Caki2 (cell line): ENCODE measurements around the gene DOCK2. TPM values are rescaled to one million over a fixed set of nuclear protein-coding genes. Genes with fewer than 3 reads are reported as not detected.

Experiments used
- DNase-seq: peaks from one replicate; pipeline ENCODE4 v3.0.0-alpha.2; 2015; ENCODE audit warnings: low read depth
- in situ Hi-C: cut with HindIII; loops from 2 replicates; pipeline ENCODE4 v1.10.0; 2016; ENCODE audit warnings: low sequenced_read_pairs, low pct_unique_long_range_greater_than_20kb, mixed read lengths
- total RNA-seq: library from RNA; depleted of rRNA; stranded (reverse); fragments of >200 nt; shearing (Covaris generic); gene quantifications from 2 replicates; pipeline ENCODE4 v1.2.3, GENCODE V29; 2014; ENCODE audit warnings: low replicate concordance

DOCK2 gene
- total RNA-seq, 1 experiment from 2014 or later: 40.4 TPM

DNA sequence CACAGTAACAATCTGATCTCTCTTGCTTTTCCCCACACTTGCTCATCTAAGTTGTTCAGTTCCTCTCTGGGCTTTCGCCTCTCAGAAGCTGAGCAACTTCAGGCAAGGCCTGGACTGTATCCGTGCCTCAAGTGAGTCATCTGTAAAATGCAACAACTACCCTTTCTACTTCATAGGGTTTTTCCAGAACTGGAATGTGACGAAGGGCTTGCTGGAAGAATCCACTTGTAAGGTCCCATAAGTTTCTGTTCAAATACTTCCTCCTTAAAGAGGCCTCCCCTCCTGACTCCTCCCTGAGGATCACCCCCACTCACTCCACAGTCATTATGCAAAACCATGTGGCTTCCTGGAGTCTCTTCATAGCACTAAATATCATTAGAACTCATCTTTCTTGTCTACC lies 360.7 kb downstream of the DOCK2 start:
- in situ Hi-C loops: no loop called here
- DNase-seq: no peak

DNA sequence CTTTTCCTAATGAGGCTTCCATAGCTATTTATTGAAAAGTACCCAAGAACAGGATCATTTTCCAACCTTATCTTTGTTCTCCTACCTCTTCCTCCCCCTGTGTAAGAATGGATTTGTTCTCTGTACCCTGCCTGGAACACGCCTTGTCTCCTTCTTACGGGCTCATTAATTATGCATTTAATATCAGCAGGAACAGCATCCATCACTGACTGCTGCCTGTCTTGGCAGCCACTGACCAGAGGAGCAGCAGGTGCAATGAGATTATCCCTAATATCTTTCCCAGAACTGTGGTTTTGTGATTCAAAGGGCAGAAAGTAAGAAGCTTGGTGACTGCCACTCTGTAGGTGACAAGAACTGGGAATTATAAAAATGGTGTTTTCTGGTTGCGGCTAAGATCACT lies 362.5 kb downstream of the DOCK2 start:
- in situ Hi-C loops: no loop called here
- no peak for DNase-seq

DNA sequence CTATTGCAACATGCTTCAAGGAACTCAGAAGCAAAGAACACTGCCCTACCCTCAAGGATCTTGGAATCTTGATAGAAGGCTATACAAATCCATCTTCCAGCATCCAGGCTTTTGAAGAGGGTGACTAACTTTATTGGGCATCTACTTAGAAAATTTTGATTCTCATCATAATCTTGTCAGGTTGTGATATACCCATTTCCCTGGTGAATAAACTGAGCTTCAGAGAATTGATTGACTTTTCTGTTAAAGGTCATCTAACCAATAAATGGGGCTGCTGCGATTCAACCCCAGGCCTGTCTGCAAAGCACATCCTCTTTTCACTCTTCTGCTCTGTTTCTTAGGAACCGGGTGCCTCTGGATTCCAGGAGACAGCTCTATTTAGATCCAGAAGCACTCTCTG lies 363.1 kb downstream of the DOCK2 start:
- in situ Hi-C loops: no loop called here

DNA sequence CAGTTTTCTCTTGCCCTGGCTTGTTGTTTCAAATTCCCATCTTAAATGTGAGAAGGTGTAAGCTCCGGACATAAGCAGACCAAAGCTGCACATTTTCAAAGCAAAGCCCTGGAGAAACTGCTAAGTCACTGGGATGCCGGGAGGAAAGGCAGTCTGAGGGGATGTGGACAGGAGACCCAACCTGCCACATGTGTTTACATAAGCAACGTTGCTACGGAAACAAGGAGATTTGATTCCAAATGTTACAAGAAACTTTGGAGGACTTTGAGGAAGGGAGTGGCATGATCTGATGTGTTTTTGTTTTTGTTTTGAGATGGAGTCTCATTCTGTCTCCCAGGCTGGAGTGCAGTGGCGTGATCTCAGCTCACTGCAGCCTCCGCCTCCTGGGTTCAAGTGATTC lies 368.9 kb downstream of the DOCK2 start:
- in situ Hi-C loops: no loop called here
- DNase-seq: no peak

More for the DNA sequence above, 363.1 kb downstream of the DOCK2 start:
- DNase-seq: no peak

DNA sequence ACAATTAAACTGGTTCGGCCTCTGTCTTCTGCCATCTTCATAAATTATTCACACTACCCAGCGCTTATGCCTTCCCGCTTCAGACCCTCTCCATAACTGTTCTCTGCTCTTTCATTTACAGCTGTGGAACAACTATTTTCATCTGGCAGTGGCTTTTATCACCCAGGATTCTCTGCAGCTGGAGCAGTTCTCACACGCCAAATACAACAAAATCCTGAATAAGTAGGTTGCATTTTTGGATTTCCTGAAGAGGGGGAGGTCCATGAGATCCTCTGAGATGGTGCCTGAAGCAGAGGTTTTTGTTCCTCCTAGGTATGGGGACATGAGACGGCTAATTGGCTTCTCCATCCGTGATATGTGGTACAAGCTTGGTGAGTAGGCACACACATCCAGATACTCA lies 371.3 kb downstream of the DOCK2 start:
- in situ Hi-C loops: no loop called here
- DNase-seq: no peak

DNA sequence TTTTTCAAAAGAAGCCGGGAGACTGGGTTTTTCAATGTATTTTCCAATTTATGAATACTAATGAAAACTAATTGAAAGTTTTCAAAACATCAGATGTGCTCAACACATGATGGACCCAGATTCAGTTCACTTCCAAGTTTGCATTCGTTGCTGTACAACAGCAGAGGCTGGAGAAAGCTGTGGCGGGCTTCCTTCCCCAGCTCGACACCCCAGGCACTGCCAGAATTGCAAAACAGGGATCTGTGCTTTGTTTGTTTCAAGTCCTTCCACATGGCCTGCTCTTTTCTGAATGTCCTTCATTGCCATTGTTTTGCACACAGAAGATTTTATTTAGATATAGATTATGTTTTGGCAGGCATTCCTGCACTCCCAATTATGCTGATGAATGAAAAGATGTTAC lies 373.5 kb downstream of the DOCK2 start:
- in situ Hi-C loops: no loop called here
- DNase-seq: no peak

DNA sequence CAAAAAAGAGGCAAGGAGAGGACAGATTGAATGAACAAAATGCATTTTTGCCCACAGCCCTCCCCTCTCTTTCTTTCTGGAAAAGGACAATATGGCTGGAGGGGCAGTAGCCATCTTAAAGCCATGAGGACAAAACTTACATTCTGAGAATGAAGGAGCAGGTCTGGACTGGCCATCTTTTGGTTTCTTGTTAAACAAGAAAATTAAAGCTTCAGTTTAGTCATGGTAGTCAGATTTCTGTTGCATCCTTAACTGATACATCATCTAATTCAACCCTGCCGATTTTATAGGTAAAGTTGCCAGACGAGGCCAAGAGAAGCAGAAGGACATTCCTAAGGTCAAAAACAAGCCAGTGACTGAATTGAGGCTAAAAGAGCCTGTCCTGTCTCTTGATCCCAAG lies 374.7 kb downstream of the DOCK2 start:
- in situ Hi-C loops: no loop called here
- no peak for DNase-seq

DNA sequence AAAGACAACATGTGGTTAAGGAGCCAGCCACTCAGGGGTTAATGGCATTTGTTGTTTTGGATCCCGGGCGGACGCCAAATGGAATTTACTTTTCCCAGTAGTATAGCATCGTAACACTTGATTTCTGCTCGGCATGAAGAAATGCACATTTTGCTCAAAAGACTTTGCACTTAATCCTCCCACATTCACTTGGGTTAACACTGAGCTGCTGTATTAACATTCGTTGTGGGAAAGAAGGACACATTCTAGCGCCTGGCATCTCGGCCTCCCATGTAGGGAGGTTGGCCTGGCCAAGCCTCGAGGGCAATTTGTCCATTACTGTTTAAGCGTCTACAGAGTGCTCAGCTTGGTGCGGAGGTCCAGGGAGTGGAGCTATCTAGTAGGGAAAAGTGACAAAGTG lies 375.5 kb downstream of the DOCK2 start:
- no peak for DNase-seq
- in situ Hi-C loops: no loop called here

DNA sequence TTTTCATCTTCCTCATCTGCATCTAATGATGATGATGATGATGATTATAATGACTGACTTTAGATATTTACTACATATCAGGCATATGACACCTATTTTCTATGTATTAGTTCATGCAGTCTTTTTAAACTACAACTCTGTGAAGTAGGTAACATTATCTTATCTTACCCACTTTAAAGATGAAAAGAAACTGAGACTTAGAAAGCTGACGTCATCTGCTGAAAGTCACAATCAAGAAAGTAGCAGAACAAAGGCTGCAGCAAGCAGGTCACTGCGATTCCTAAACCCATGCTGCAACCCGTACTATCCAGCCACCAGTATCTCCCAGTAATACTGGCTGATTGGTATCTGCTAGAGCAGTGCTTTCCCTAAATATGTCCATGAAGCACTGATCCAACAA lies 383.3 kb downstream of the DOCK2 start:
- in situ Hi-C loops: no loop called here

DNA sequence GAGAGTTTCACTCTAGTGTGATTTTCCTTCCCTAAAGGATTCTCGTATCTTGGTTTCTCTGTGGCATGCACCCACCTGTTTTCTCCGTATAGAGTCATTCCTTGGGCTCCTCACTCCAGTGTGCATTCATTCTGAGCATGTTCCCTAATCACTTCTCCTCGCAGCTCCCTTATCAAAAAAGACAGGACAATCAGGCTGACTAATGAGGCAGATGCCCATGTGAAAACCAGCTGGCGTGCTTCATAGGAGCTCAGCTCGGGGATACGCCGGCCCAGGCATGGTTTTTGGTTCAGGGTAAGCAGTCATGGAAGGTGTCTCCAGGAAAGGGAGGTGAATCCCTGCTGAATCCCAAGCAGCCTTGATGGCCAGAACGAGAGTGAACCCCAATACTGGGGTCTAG lies 384.4 kb downstream of the DOCK2 start:
- in situ Hi-C loops: no loop called here
- no peak for DNase-seq

More for the DNA sequence above, 383.3 kb downstream of the DOCK2 start:
- DNase-seq: no peak

DNA sequence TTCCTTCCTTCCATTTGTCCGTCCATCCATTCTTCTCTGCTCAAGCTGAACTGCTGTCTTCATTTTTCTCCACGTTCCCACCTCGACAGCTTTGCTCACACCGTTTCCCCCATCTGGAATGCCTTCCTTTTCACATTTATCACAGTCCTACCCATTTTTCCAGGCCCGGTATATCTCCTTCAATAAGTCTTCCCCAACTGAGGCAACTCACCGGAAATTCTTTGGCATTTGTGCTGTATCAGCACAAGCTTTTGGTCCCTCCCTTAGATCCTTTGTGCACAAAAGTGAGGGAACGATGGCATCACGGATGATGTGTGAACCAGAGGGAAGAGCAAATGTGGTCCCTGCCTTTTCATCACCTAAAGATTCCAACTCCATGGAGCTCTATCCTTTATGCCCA lies 388.8 kb downstream of the DOCK2 start:
- no peak for DNase-seq
- in situ Hi-C loops: no loop called here

DNA sequence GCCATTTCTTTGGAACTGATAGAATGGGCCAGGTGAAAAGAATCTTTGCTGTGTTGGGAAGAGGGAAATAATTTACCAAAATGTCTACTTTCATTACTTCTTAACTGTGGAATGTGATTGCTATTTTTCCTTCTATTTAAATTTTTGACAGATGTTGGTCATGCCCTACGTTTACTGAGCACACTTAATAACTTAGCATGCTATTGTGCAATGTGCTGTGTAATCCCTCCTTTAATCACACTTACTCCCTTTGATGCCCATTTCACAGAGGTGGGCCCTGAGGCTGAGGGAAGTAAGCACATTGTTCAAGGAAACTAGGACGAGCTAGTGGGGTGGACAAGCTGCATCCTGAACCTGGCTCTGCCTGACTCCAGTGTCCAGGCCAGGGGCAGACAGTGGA lies 391.0 kb downstream of the DOCK2 start:
- in situ Hi-C loops: no loop called here
- DNase-seq: no peak

DNA sequence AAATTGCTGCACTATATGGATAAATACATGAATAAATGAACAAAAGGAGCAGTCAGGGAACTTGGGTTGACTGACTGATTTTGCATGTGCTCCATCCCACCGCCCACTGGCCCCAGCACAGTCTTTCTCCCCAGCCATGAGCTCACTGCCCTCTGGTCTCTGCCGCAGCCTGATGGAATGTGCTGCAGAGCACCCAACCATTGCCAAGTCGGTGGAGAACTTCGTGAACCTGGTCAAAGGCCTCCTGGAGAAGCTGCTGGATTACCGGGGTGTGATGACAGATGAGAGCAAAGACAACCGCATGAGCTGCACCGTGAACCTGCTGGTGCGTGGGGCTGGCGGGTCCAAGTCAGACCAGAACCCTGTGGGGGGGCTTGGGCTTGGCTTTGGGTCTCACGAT lies 397.2 kb downstream of the DOCK2 start:
- no peak for DNase-seq
- in situ Hi-C loops: no loop called here

DNA sequence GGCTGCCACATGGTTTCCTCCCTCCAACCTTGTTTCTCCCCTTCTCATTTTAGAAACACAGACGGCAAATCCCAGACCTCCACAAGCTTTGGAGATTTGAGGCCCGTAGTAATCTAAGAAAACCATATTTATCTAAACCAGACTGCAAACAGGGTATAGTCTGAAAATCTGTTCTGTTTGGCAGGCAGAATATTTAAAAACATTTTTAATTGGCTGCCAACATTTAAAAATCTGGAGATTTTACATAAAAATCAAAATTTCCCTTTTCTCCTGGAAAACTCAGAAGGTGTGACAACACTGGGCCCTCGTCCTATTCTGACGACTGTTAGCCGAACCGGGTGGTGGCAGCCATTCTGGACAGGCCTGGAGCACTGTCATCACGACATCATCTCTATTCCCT lies 401.2 kb downstream of the DOCK2 start:
- in situ Hi-C loops: no loop called here
- DNase-seq: no peak

DNA sequence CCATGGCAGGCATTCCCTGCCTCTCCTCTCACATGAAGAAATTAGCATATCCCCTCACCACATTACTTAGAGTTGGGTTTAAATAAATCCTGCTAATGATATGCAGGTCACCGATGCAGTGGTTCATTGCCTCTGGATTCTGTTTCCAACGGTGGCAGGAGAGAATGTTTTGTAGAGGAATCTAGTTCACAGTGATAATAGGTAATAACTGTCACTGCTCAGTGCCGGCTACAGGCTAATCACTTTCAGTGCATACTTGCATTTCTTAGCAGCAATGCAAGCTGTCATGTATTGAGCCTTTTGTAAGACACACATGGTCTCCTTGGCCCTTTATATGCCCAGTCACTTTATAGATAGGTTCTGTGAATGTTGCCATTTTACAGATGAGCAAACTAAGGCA lies 402.8 kb downstream of the DOCK2 start:
- in situ Hi-C loops: no loop called here
- DNase-seq: no peak

DNA sequence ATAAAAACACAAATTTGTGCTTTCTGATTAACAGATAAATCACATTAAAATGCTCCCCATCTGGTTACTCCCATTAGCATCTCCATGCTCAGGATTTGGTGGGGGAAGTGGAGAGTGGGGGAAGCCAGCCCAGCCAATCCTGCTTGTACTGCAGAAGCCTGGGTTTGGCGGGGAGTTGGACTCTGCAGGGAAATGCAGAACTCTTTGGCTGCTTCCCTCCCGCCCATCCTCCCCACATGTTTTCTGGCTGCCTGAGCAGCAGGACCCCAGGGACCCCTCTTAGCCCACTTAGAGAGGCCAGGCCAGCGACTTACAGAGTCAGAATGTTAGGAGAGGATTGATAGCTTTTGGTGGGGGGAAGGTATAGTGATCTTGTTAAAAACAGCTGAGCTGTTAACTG lies 409.2 kb downstream of the DOCK2 start:
- no peak for DNase-seq
- in situ Hi-C loops: no loop called here

DNA sequence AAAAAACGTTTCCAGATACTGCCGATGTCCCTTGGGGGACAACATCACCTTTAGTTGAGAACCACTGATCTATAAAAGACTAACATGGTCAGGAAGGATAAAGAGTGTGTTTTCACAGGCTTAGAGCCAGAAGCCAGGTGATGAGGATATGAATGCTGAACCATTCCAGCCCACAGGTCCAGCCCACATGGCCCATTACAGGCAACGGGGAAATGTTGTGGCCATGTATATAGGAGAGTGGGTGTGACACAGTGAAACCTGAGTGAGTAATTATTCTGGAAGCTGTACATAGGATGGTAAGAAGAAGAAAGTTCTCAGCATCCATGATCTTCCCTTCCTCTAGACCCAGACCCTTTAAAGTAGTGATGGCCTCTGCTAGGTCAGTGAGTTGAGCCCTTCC lies 412.6 kb downstream of the DOCK2 start:
- in situ Hi-C loops: no loop called here

DNA sequence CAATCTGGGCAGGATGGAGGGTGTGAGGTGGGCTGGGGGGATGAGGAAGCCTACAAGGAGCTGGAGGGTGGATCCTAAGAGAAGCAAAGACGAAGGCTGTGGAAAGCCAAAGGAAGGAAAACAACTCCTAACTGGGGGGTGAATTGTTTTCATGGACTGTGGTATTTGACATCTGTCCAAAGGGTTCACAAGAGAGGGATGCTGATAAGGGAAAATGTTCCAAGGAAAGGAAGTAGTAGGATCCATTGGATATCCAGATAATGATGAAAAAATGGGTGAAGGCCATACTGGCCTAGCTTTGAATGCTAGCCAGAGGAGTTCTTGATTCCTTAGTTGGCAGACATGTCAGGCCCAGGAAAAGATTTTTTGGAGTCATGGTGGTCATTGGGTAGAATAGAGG lies 416.8 kb downstream of the DOCK2 start:
- in situ Hi-C loops: no loop called here
- no peak for DNase-seq

More for the DNA sequence above, 412.6 kb downstream of the DOCK2 start:
- DNase-seq: no peak

DNA sequence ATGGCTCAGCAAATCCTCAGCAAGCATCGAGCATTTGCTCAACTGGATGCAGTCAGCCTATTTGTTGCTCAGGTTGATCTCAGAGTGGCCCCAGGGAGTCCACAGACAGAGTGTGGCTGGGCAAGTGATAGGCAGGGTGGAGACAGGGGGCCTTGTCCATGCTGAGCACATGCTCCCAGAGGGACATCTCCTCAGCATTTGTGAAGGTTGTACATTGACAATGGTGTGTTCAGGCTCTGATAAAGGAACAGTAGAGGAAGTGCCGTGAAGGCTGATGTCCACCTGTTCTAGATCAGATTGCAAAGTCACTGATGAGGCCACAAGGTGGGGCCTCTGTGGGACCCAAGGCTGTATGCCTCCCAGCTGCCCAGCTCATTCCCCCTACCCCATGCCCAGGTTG lies 418.5 kb downstream of the DOCK2 start:
- in situ Hi-C loops: no loop called here
- DNase-seq: no peak

DNA sequence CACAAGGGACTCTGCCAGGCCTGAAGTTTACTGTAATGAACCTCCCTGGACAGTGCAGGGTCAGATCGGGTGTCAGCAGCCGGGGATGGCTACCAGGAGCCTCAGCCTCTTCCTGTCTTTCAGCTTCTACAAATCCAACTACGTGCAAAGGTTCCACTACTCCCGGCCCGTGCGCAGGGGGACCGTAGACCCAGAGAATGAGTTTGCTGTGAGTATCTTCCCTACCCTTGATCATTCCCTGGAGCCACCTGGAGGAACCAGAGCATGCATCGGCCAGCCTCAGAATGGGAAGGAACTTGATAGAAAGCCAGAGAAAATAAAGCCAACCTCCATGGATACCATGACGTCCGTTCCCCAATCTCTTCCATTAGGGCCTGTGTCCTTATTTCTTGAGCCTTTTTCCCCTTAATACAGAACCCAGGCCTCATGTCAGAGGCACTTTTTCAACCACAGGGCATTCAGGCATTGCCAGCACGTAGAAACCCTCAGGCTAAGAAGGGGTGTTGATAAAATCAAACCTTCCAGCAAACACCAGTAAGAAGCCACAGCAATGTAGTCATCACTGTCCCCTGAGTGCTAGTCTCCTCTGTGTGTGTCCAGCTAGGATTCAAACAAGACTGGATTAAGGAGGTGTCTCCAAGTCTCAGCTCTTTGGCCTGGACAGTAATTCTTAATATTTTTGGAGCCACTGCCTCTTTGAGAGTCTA lies 419.6 kb downstream of the DOCK2 start:
- in situ Hi-C loops: no loop called here
- DNase-seq: no peak

DNA sequence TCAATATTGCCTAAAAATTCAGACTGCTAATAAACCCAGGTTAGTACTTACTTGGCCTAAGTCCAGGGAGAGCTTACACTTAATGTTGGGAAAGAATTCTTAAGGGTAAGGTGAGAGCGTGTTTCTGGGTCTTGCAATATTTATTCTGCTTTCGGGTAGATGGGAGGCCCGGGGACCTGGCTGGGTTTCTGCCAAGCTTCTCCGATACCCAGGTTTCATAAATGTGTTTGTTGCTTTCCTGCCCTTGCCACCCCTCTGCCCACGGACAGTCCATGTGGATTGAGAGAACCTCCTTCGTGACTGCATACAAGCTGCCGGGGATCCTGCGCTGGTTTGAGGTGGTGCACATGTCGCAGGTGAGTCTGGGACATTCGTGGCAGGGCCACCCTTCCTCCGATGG lies 420.2 kb downstream of the DOCK2 start:
- in situ Hi-C loops: no loop called here
- DNase-seq: no peak
